Endothelial cell of umbilical vein (primary cell): ENCODE results near the gene POLR1D. TPM values are rescaled to one million over a fixed set of nuclear protein-coding genes. Genes with fewer than 3 reads are reported as not detected.

Source experiments
- BruUV-seq: library from RNA; stranded (reverse); fragments of 400-500 nt; replicated peaks from 2 replicates; lab custom pipeline; 2021; lab: Mats Ljungman, UMichigan
- CTCF ChIA-PET: fragments of 300-600, 350-600 bp; sonication (Branson Sonifier 250); formaldehyde crosslinking; loops from one replicate; lab custom pipeline; 2021; ENCODE audit warnings: antibody characterized with exemption, inconsistent platforms; lab: Charles Lee
- POLR2A ChIA-PET: fragments of 300-600, 350-600 bp; sonication (Branson Sonifier 250); formaldehyde crosslinking; loops from one replicate; lab custom pipeline; 2021; ENCODE audit warnings: antibody characterized with exemption, inconsistent platforms; lab: Charles Lee
- DNase-seq: peaks from one replicate; pipeline ENCODE4 v3.0.0-alpha.2; 2011; ENCODE audit warnings: low read depth, low spot score
- FAIRE-seq: peaks from 2 replicates; lab custom pipeline; 2011; peaks lifted over from hg19 to GRCh38; lab: Jason Lieb, UNC
- H2AFZ ChIP-seq: 2 replicates; pipeline ENCODE4 v1.6.0; 2012; ENCODE audit warnings: low read depth, low read length, control low read depth, inconsistent platforms
- H3K27ac ChIP-seq: 2 replicates; pipeline ENCODE4 v1.5.1; 2011; ENCODE audit warnings: low read depth, mild to moderate bottlenecking, control low read depth, low read length, moderate library complexity; ENCODE audit not compliant: insufficient read depth
- H3K27me3 ChIP-seq, 2 experiments: 2 replicates each; pipeline versions ENCODE4 v1.6.0 to v1.6.1; 2011; ENCODE audit warnings: low read length in 2 of 2, mixed read lengths in 1 of 2; ENCODE audit not compliant: control insufficient read depth in 2 of 2, insufficient read depth in 2 of 2
- H3K36me3 ChIP-seq, 2 experiments: 2 replicates in 1 of 2; 3 replicates in 1 of 2; pipeline ENCODE4 v1.5.1; 2011; ENCODE audit warnings: low read length in 2 of 2, mild to moderate bottlenecking in 1 of 2, moderate library complexity in 1 of 2; ENCODE audit not compliant: control insufficient read depth in 2 of 2, insufficient read depth in 2 of 2; ENCODE audit errors: extremely low read depth in 1 of 2
- H3K4me1 ChIP-seq: 3 replicates; pipeline ENCODE4 v1.5.1; 2011; ENCODE audit warnings: mild to moderate bottlenecking, low read length; ENCODE audit not compliant: control insufficient read depth, insufficient read depth; ENCODE audit errors: extremely low read depth
- H3K4me2 ChIP-seq: 2 replicates; pipeline ENCODE4 v1.6.1; 2011; ENCODE audit warnings: low read length, control low read depth, mixed read lengths; ENCODE audit not compliant: insufficient read depth
- H3K4me3 ChIP-seq, 3 experiments: fragments of 200-600 bp in 1 of 3; sonication (generic), shearing (Covaris generic) in 1 of 3; replicated peaks in 1 of 3; 2 replicates each; pipeline ENCODE4 v1.5.1; 2011 to 2016; ENCODE audit warnings: control low read depth in 3 of 3, low read length in 3 of 3, mild to moderate bottlenecking in 2 of 3, inconsistent platforms in 1 of 3, low read depth in 1 of 3, moderate library complexity in 1 of 3; ENCODE audit not compliant: insufficient read depth in 1 of 3
- H3K79me2 ChIP-seq: 2 replicates; pipeline ENCODE4 v1.6.0; 2012; ENCODE audit warnings: low read length, inconsistent platforms; ENCODE audit not compliant: control insufficient read depth, insufficient read depth
- H3K9ac ChIP-seq: replicated peaks from 2 replicates; pipeline ENCODE3; 2011; ENCODE audit warnings: low read length, control low read depth; ENCODE audit not compliant: insufficient read depth; ENCODE audit errors: extremely low read depth
- H3K9me1 ChIP-seq: replicated peaks from 3 replicates; pipeline ENCODE4 v1.6.0; 2011; ENCODE audit warnings: mild to moderate bottlenecking, low read length; ENCODE audit not compliant: control insufficient read depth, insufficient read depth; ENCODE audit errors: extremely low read depth
- H3K9me3 ChIP-seq: replicated peaks from 2 replicates; pipeline ENCODE4 v1.5.1; 2012; ENCODE audit warnings: low read length, inconsistent platforms; ENCODE audit not compliant: control insufficient read depth, insufficient read depth
- H4K20me1 ChIP-seq: replicated peaks from 2 replicates; pipeline ENCODE3; 2011; ENCODE audit warnings: mild to moderate bottlenecking, low read length; ENCODE audit not compliant: control insufficient read depth, insufficient read depth; ENCODE audit errors: extremely low read depth
- EZH2 ChIP-seq: IDR thresholded peaks from 2 replicates; pipeline ENCODE4 v1.6.1; 2012; ENCODE audit warnings: borderline replicate concordance, low read depth, mild to moderate bottlenecking, moderate library complexity, low read length, inconsistent platforms; ENCODE audit not compliant: severe bottlenecking
- FOS ChIP-seq: IDR thresholded peaks from 2 replicates; pipeline ENCODE4 v1.6.1; 2011; ENCODE audit warnings: mild to moderate bottlenecking, low read length, moderate library complexity, borderline replicate concordance; ENCODE audit not compliant: insufficient read depth
- GATA2 ChIP-seq: IDR thresholded peaks from 2 replicates; pipeline ENCODE4 v1.7.0; 2011; ENCODE audit warnings: low read depth, mild to moderate bottlenecking, moderate library complexity, mixed read lengths, low read length; ENCODE audit not compliant: insufficient read length, insufficient read depth
- JUN ChIP-seq: IDR thresholded peaks from 2 replicates; pipeline ENCODE4 v1.6.1; 2011; ENCODE audit warnings: borderline replicate concordance, low read depth; ENCODE audit not compliant: insufficient read length, insufficient read depth
- POLR2A ChIP-seq: IDR thresholded peaks from 2 replicates; pipeline ENCODE4 v1.6.1; 2012; ENCODE audit warnings: low read depth, mild to moderate bottlenecking, control low read depth, low read length
- POLR2AphosphoS5 ChIP-seq: IDR thresholded peaks from 2 replicates; pipeline ENCODE4 v1.6.1; 2012; ENCODE audit warnings: low read depth, mild to moderate bottlenecking, control low read depth, low read length, moderate library complexity; ENCODE audit not compliant: insufficient read depth
- dilution Hi-C: fragments of 300-500 bp; cut with MboI; formaldehyde crosslinking; loops from one replicate; pipeline ENCODE4 v1.15.0; 2019; ENCODE audit warnings: low sequenced_read_pairs; ENCODE audit not compliant: extremely low pct_ligation_motif_present
- intact Hi-C: fragments of 100-400 bp; cut with micrococcal nuclease; formaldehyde crosslinking; loops from one replicate; pipeline ENCODE4 v1.10.0; 2022
- polyA plus RNA-seq, 4 experiments: library from polyadenylated mRNA; depleted of rRNA in 3 of 4; stranded (reverse) in 3 of 4; unstranded in 1 of 4; fragments of >200 nt; gene quantifications; 2 replicates each; pipeline versions ENCODE4 v1.2.1 to v1.2.3, GENCODE V29; 2011 to 2012; ENCODE audit warnings: missing spikeins in 1 of 4
- total RNA-seq: library from RNA; stranded (reverse); gene quantifications from 2 replicates; pipeline ENCODE4 v1.2.3, GENCODE V29; 2021
- TF ChIP-seq, protein P1 (sequence below): IDR thresholded peaks from 2 replicates; pipeline ENCODE4 v1.6.1; 2011; ENCODE audit not compliant: insufficient read depth, insufficient read length
- TF ChIP-seq, protein P2 (sequence below), 2 donors: IDR thresholded peaks; 1 replicate in 1 of 2; 2 replicates in 1 of 2; pipeline ENCODE4 v1.5.1; 2011; ENCODE audit warnings: low read length in 2 of 2, mild to moderate bottlenecking in 2 of 2, moderate library complexity in 2 of 2, control low read depth in 1 of 2, inconsistent platforms in 1 of 2, low read depth in 1 of 2; ENCODE audit not compliant: insufficient read depth in 1 of 2; ENCODE audit errors: extremely low read depth in 1 of 2

The POLR1D gene
- total and polyA plus RNA-seq, 2 donors (not counting 3 experiments of a cell fraction or from before 2014, with no cell fraction given) = 90.7 to 111 TPM

DNA sequence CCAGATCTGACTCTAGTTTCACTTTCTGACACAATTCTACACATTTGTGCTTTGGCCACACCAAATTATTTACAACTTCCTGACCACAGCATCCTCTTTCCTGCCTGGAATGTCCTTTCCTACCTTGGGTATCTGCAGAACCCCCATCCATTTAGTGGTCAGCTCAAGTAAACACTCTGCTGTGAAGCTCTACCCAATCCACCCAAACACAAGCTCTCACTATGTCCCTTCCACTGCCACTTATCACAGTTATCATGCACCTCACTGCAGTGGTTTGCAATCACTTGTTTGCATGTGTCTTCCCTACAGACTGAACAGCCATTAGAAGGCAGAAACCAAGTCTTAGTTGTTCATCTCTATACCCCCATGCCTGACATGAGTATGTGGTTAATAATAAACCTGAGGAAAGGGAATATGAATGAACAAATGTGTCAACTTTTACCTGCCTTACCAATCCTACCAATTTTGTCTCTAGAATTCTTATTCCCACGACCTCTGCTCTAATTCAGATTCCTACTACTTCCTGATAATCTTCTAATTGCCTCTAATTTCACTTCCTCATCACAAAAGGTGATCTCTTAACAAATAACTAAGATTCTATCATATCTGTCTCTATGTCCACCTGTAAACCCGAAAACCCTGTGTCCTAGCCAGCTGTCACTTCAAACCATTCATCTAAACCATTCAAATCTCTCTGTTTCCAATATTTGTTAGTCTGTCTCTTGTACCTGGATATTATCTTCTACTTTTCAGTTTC is 26.5 kb upstream of the POLR1D start:
- no peak for FAIRE-seq
- H3K4me1 ChIP-seq = peaks cover 10% of the 10 kb centered on the region
- no peaks in the 10 kb centered on the region for H3K27me3 ChIP-seq
- no peak overlapping the region for H3K9ac ChIP-seq
- BruUV-seq = no TSS peak
- H3K79me2 ChIP-seq = peaks cover 42% of the 10 kb centered on the region
- H3K9me3 ChIP-seq = no peaks in the 10 kb centered on the region
- H3K9me1 ChIP-seq = peaks cover 2% of the 10 kb centered on the region
- TF ChIP-seq, protein P1, sequence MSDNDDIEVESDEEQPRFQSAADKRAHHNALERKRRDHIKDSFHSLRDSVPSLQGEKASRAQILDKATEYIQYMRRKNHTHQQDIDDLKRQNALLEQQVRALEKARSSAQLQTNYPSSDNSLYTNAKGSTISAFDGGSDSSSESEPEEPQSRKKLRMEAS = no peak
- TF ChIP-seq POLR2A = no peak
- TF ChIP-seq EZH2 = no peak
- TF ChIP-seq JUN = no peak
- TF ChIP-seq, protein P2, sequence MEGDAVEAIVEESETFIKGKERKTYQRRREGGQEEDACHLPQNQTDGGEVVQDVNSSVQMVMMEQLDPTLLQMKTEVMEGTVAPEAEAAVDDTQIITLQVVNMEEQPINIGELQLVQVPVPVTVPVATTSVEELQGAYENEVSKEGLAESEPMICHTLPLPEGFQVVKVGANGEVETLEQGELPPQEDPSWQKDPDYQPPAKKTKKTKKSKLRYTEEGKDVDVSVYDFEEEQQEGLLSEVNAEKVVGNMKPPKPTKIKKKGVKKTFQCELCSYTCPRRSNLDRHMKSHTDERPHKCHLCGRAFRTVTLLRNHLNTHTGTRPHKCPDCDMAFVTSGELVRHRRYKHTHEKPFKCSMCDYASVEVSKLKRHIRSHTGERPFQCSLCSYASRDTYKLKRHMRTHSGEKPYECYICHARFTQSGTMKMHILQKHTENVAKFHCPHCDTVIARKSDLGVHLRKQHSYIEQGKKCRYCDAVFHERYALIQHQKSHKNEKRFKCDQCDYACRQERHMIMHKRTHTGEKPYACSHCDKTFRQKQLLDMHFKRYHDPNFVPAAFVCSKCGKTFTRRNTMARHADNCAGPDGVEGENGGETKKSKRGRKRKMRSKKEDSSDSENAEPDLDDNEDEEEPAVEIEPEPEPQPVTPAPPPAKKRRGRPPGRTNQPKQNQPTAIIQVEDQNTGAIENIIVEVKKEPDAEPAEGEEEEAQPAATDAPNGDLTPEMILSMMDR (IDR thresholded peaks at IDR 0.05; ENCODE audit: extremely low read depth in 1 of 2, insufficient read depth in 1 of 2, low read depth in 1 of 2, low read length in 2 of 2) = no peak
- no peak for TF ChIP-seq GATA2
- TF ChIP-seq FOS = no peak
- TF ChIP-seq POLR2AphosphoS5 = no peak
- H2AFZ ChIP-seq = no peak overlapping the region
- no peak overlapping the region for H3K27ac ChIP-seq
- H3K4me2 ChIP-seq = no peak overlapping the region
- dilution Hi-C loops = no loop called here
- POLR2A ChIA-PET = no interaction called here
- H4K20me1 ChIP-seq = peaks cover 2% of the 10 kb centered on the region
- H3K4me3 ChIP-seq = no peak overlapping the region
- CTCF ChIA-PET = interaction anchor here (1.4 kb wide), 1 partner anchor 9 kb away, joined by 3 read pairs; no protein-coding TSS in a partner anchor
- intact Hi-C loops = no loop called here
- H3K36me3 ChIP-seq = no peaks in the 10 kb centered on the region
- DNase-seq = no peak
